Neuronal stem cell (in vitro differentiated cells): ENCODE results near the gene METAP1D.

Source experiments
- DNase-seq: peaks from one replicate; pipeline ENCODE4 v3.0.0-alpha.2; 2013; ENCODE audit warnings: low spot score
- H2AFZ ChIP-seq: one replicate; pipeline ENCODE4 v1.6.1; 2013; ENCODE audit warnings: mild to moderate bottlenecking, low read length, inconsistent platforms
- H2AK5ac ChIP-seq: 2 replicates; pipeline ENCODE4 v1.6.1; 2013; ENCODE audit warnings: low read depth, mild to moderate bottlenecking, inconsistent platforms, low read length, moderate library complexity, mixed read lengths
- H2BK120ac ChIP-seq: 2 replicates; pipeline ENCODE4 v1.6.1; 2013; ENCODE audit warnings: low read depth, mild to moderate bottlenecking, inconsistent platforms, low read length, moderate library complexity, mixed read lengths
- H2BK12ac ChIP-seq: one replicate; pipeline ENCODE4 v1.6.1; 2013; ENCODE audit warnings: low read length, inconsistent platforms
- H2BK15ac ChIP-seq: 2 replicates; pipeline ENCODE4 v1.6.1; 2013; ENCODE audit warnings: mild to moderate bottlenecking, low read length, inconsistent platforms, mixed read lengths
- H2BK5ac ChIP-seq: one replicate; pipeline ENCODE4 v1.6.1; 2013; ENCODE audit warnings: inconsistent platforms, mild to moderate bottlenecking, low read length, moderate library complexity
- H3K14ac ChIP-seq: one replicate; pipeline ENCODE4 v1.6.1; 2013; ENCODE audit warnings: low read length, inconsistent platforms
- H3K18ac ChIP-seq: 2 replicates; pipeline ENCODE4 v1.6.1; 2013; ENCODE audit warnings: low read length, inconsistent platforms
- H3K23ac ChIP-seq: 2 replicates; pipeline ENCODE4 v1.6.1; 2013; ENCODE audit warnings: low read depth, mild to moderate bottlenecking, mixed read lengths, low read length, inconsistent platforms; ENCODE audit not compliant: poor library complexity
- H3K27ac ChIP-seq: replicated peaks from 3 replicates; pipeline ENCODE4 v1.5.1; 2013; ENCODE audit warnings: low read length, inconsistent platforms
- H3K27me3 ChIP-seq, 3 experiments: 2 replicates each; pipeline ENCODE4 v1.6.1; 2013; ENCODE audit warnings: low read length in 3 of 3, mild to moderate bottlenecking in 2 of 3, inconsistent platforms in 1 of 3, low read depth in 1 of 3, mixed read lengths in 1 of 3, moderate library complexity in 1 of 3; ENCODE audit not compliant: control insufficient read depth in 3 of 3, insufficient read depth in 3 of 3
- H3K36me3 ChIP-seq, 2 donors: replicated peaks in 1 of 2; 2 replicates each; pipeline ENCODE4 v1.6.1; 2013; ENCODE audit warnings: low read length in 2 of 2; ENCODE audit not compliant: control insufficient read depth in 2 of 2, insufficient read depth in 2 of 2
- H3K4ac ChIP-seq: 2 replicates; pipeline ENCODE4 v1.6.1; 2013; ENCODE audit warnings: inconsistent platforms, mild to moderate bottlenecking, low read length, moderate library complexity
- H3K4me1 ChIP-seq, 2 donors: 1 replicate in 1 of 2; 2 replicates in 1 of 2; pipeline ENCODE4 v1.6.1; 2013; ENCODE audit warnings: low read length in 2 of 2, low read depth in 1 of 2; ENCODE audit not compliant: control insufficient read depth in 2 of 2, insufficient read depth in 1 of 2
- H3K4me2 ChIP-seq: one replicate; pipeline ENCODE4 v1.6.1; 2013; ENCODE audit warnings: mild to moderate bottlenecking, low read length, inconsistent platforms; ENCODE audit not compliant: insufficient read depth, poor library complexity, severe bottlenecking
- H3K4me3 ChIP-seq, 2 donors: 2 replicates each; pipeline ENCODE4 v1.5.1; 2013; ENCODE audit warnings: low read length in 2 of 2, mild to moderate bottlenecking in 2 of 2, inconsistent platforms in 1 of 2, moderate library complexity in 1 of 2
- H3K79me1 ChIP-seq: one replicate; pipeline ENCODE4 v1.6.1; 2013; ENCODE audit warnings: low read depth, mild to moderate bottlenecking, inconsistent platforms, low read length, moderate library complexity
- H3K9ac ChIP-seq: one replicate; pipeline ENCODE4 v1.6.1; 2013; ENCODE audit warnings: mild to moderate bottlenecking, low read depth, low read length, inconsistent platforms; ENCODE audit not compliant: poor library complexity
- H3K9me3 ChIP-seq, 2 donors: replicated peaks in 1 of 2; 2 replicates each; pipeline versions ENCODE3 to v1.6.1; 2013; ENCODE audit warnings: low read length in 2 of 2, mild to moderate bottlenecking in 2 of 2, inconsistent platforms in 1 of 2, low read depth in 1 of 2, mixed read lengths in 1 of 2, moderate library complexity in 1 of 2; ENCODE audit not compliant: control insufficient read depth in 2 of 2, insufficient read depth in 1 of 2
- H4K8ac ChIP-seq: one replicate; pipeline ENCODE4 v1.6.1; 2013; ENCODE audit warnings: low read depth, mild to moderate bottlenecking, inconsistent platforms, low read length, moderate library complexity
- H4K91ac ChIP-seq: one replicate; pipeline ENCODE4 v1.6.1; 2013; ENCODE audit warnings: low read length, low read depth, mild to moderate bottlenecking, inconsistent platforms; ENCODE audit not compliant: poor library complexity
- WGBS, 2 donors: extraction: QIAGEN DNeasy Blood & Tissue Kit; methylation state at CpG; one replicate each; pipeline ENCODE4 v1.1.7; 2013; ENCODE audit warnings: missing lambda C conversion rate in 2 of 2, mixed read lengths in 1 of 2; ENCODE audit not compliant: insufficient read length in 2 of 2, insufficient replicate concordance in 1 of 2; ENCODE audit errors: extremely low coverage in 2 of 2; 5-methylcytosine and 5-hydroxymethylcytosine counted together

Gene METAP1D

DNA sequence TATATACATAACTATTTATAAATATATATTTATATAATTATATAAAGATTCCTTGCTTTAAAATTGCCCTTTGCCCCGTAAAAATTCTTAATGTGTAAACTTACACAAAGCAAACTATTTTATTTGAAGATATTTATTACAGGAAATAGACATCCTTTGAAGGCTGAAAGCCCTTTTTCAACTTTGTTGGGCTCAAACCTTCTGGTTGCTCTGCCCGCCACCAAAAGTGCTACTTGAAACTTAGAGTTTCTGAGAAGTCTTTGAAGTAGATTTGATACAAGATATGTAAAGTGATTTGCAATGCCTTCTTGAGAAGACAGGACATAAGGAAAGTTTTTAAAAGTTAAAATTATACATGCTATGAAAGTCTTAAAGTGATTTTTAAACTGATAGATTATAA lies 36.6 kb upstream of the METAP1D start:
- Histone ChIP-seq H3K9ac (no peak overlapping the region), H3K4me1 (no peaks in the 10 kb centered on the region), H3K18ac (no peak overlapping the region), H2AFZ (no peak overlapping the region), H3K79me1 (no peaks in the 10 kb centered on the region), H2BK12ac (no peak overlapping the region), H4K91ac (no peak overlapping the region), H3K27ac (no peak overlapping the region), H2BK15ac (no peak overlapping the region), H3K4me2 (no peak overlapping the region), H3K14ac (no peak overlapping the region), H3K27me3 (no peaks in the 10 kb centered on the region), H2BK120ac (no peak overlapping the region), H3K4me3 (no peak overlapping the region), H3K23ac (no peak overlapping the region), H4K8ac (no peak overlapping the region), H3K4ac (no peak overlapping the region), H2BK5ac (no peak overlapping the region), H2AK5ac (no peak overlapping the region), H3K36me3 (peaks cover 2 to 43% of the 10 kb centered on the region in 2 donors), H3K9me3 (no peaks in the 10 kb centered on the region)
- DNase-seq, result no peak
- no CpG with 5 or more reads among the region's 2 CpGs for WGBS, 2 donors

DNA sequence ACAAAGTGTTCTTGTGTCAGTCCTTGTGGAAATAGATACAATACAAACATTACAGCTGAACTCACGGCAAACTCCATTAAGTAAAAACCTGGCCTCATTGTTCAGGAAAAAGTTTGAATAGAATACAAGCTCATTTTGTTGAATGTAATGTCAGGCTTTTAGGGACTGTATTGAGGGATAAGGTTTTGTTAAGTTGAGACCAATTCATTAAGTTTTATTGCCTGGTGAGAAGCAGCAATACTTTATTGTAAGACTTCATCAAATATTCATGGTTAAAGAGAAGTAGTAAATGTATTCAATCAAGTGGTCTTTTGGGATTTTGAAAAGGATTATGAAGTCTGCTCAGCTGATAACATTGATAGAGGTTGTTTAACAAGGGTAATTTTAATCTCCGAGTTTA lies 35.4 kb upstream of the METAP1D start:
- H2BK12ac ChIP-seq, result no peak overlapping the region
- no peak overlapping the region for H3K4ac ChIP-seq
- no peak overlapping the region for H4K91ac ChIP-seq
- no peak overlapping the region for H3K18ac ChIP-seq
- H3K27me3 ChIP-seq, result no peaks in the 10 kb centered on the region
- H3K23ac ChIP-seq, result no peak overlapping the region
- no peak overlapping the region for H3K9ac ChIP-seq
- no peak overlapping the region for H2AFZ ChIP-seq
- H3K4me1 ChIP-seq, result no peaks in the 10 kb centered on the region
- H4K8ac ChIP-seq, result no peak overlapping the region
- no peak overlapping the region for H2AK5ac ChIP-seq
- H3K14ac ChIP-seq, result no peak overlapping the region
- H3K79me1 ChIP-seq, result no peaks in the 10 kb centered on the region
- no peak for DNase-seq
- H2BK120ac ChIP-seq, result no peak overlapping the region
- H2BK5ac ChIP-seq, result no peak overlapping the region
- WGBS, 2 donors, result no CpG with 5 or more reads among the region's 2 CpGs
- no peak overlapping the region for H3K27ac ChIP-seq
- no peak overlapping the region for H3K4me3 ChIP-seq
- H2BK15ac ChIP-seq, result no peak overlapping the region
- H3K9me3 ChIP-seq, result no peaks in the 10 kb centered on the region
- H3K4me2 ChIP-seq, result no peak overlapping the region
- H3K36me3 ChIP-seq, result peaks cover 2 to 52% of the 10 kb centered on the region in 2 donors

DNA sequence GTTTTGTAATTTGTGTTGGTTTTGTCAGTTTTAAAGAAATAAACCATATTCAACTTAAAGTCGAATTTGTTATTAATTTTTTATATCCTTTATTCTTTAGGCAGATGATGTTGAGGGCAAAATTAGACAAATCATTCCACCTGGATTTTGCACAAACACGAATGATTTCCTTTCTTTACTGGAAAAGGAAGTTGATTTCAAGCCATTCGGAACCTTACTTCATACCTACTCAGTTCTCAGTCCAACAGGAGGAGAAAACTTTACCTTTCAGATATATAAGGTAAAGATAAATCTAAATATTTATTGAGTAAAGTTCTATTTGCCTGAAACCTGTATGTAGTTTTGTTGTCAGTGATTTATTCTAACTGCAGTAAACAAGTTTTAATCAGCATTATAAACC lies 34.5 kb upstream of the METAP1D start:
- no peak overlapping the region for H3K23ac ChIP-seq
- no peak overlapping the region for H3K4me3 ChIP-seq
- H3K14ac ChIP-seq, result no peak overlapping the region
- H3K4ac ChIP-seq, result no peak overlapping the region
- H2BK12ac ChIP-seq, result no peak overlapping the region
- H3K4me1 ChIP-seq, result no peaks in the 10 kb centered on the region
- H3K9me3 ChIP-seq, result no peaks in the 10 kb centered on the region
- H2BK15ac ChIP-seq, result no peak overlapping the region
- H4K91ac ChIP-seq, result no peak overlapping the region
- no peak for DNase-seq
- H3K79me1 ChIP-seq, result no peaks in the 10 kb centered on the region
- no peak overlapping the region for H4K8ac ChIP-seq
- H3K36me3 ChIP-seq, result peaks cover 3 to 59% of the 10 kb centered on the region in 2 donors
- H2AK5ac ChIP-seq, result no peak overlapping the region
- H3K4me2 ChIP-seq, result no peak overlapping the region
- H3K27me3 ChIP-seq, result no peaks in the 10 kb centered on the region
- no peak overlapping the region for H2BK5ac ChIP-seq
- no peak overlapping the region for H3K18ac ChIP-seq
- H2AFZ ChIP-seq, result no peak overlapping the region
- no peak overlapping the region for H3K27ac ChIP-seq
- no peak overlapping the region for H2BK120ac ChIP-seq
- no peak overlapping the region for H3K9ac ChIP-seq
- no CpG with 5 or more reads among the region's 3 CpGs for WGBS, 2 donors

DNA sequence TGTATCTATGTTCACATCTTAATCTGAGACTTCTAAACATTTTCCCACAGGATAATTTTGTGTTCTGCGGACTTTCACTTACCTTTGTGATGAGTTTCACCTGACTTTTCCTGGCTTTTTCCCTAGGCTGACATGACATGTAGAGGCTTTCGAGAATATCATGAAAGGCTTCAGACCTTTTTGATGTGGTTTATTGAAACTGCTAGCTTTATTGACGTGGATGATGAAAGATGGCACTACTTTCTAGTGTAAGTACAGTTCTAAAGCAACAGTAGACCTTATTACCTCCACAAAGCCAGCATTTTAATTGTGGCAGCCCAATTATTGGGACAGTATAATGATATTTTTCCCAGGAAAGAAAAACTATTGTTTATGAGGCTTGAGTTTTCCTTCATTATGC lies 34.1 kb upstream of the METAP1D start:
- H2BK12ac ChIP-seq, result no peak overlapping the region
- no peak overlapping the region for H2BK15ac ChIP-seq
- no peak overlapping the region for H2AFZ ChIP-seq
- H3K27ac ChIP-seq, result no peak overlapping the region
- H3K4ac ChIP-seq, result no peak overlapping the region
- no peak overlapping the region for H3K4me2 ChIP-seq
- no peak overlapping the region for H3K9ac ChIP-seq
- no CpG with 5 or more reads among the region's 3 CpGs for WGBS, 2 donors
- no peak overlapping the region for H2BK5ac ChIP-seq
- H4K8ac ChIP-seq, result no peak overlapping the region
- H3K27me3 ChIP-seq, result no peaks in the 10 kb centered on the region
- no peaks in the 10 kb centered on the region for H3K79me1 ChIP-seq
- H3K36me3 ChIP-seq, result peaks cover 3 to 60% of the 10 kb centered on the region in 2 donors
- no peak overlapping the region for H4K91ac ChIP-seq
- H2BK120ac ChIP-seq, result no peak overlapping the region
- H2AK5ac ChIP-seq, result no peak overlapping the region
- H3K14ac ChIP-seq, result no peak overlapping the region
- no peaks in the 10 kb centered on the region for H3K9me3 ChIP-seq
- H3K4me3 ChIP-seq, result no peak overlapping the region
- DNase-seq, result no peak
- no peak overlapping the region for H3K23ac ChIP-seq
- no peaks in the 10 kb centered on the region for H3K4me1 ChIP-seq
- H3K18ac ChIP-seq, result no peak overlapping the region
